ENCODE data around the gene PIMREG. TPM values are rescaled to one million over a fixed set of nuclear protein-coding genes. Genes with fewer than 3 reads are reported as not detected.
A peak's percentile ranks its signal among the peaks of the same experiment; 100 is the strongest.

The PIMREG gene
- total and polyA plus RNA-seq, 2 experiments from 2014 or later, result 24.4 to 28.7 TPM

DNA sequence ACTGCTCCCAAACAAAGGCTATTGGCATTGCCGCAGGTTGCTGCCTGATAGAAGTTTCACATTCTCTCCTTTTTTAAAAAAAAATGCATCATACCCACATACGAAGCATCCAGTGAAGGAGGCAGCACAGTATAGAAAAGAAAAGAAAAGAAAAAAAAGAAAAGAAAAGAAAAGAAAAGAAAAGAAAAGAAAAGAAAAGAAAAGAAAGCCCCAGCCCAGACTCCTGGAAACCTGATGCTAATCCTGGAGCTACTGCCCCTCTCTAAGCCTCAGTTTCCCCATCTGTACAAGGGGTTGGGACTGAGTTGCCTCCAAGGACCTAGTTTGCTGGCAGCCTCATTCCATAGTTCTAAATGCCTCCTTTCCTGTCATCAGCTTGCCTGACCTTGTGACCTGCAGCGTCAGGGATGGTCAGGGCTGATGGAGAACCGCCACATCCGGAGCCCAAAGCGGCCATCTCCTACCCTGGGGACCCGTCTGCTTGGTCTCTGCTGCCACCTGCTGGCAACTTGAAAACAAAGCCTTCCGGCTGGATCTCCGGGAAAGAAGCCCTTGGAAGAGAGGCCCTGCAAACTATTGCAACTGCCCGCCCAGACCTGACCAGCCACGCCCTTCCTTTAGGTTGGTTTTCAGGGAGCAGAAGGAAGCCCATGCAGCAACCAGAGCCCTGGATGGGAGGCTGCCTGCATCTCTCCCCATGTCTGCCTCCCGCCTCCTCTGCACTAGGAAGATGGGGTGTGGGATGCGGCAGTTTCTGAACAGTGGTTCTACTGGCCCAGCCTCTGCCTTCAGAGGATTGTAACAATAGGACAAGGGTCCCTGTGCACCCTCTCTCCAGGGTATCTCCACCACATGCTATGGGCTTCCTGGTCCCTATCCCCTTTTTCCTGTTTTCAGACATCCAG, 22.3 kb upstream of the PIMREG start:
- H3K4me3 ChIP-seq, result no peak overlapping the region
- no peaks in the 10 kb centered on the region for H3K4me1 ChIP-seq (ENCODE audit: insufficient read depth)
- no peaks in the 10 kb centered on the region for H4K20me1 ChIP-seq (ENCODE audit: insufficient read depth)
- no peaks in the 10 kb centered on the region for H3K36me3 ChIP-seq (ENCODE audit: low read depth)
- whole genome bisulfite sequencing, 2 experiments (ENCODE audit: low coverage in 1 of 2, low lambda C conversion rate in 2 of 2, missing lambda C conversion rate in 2 of 2), result 34% methylated on average over 13 of the region's 13 CpGs
- H3K9me3 ChIP-seq (ENCODE audit: low read depth), result no peaks in the 10 kb centered on the region
- peak; percentile 83 for DNase-seq
- in situ Hi-C loops (cut with MboI), result loop anchor here (25.0 kb wide), 1 partner anchor 710 kb away; no protein-coding TSS in a partner anchor
- no peaks in the 10 kb centered on the region for H3K9me2 ChIP-seq (ENCODE audit: insufficient read depth)
- no peaks in the 10 kb centered on the region for H3K27me3 ChIP-seq (replicated peaks; ENCODE audit: insufficient read depth)
- no peak overlapping the region for H2AFZ ChIP-seq
- no peaks in the 10 kb centered on the region for H3F3A ChIP-seq (ENCODE audit: insufficient read depth)
- H3K27ac ChIP-seq, result no peak overlapping the region
- no peak overlapping the region for H3K4me2 ChIP-seq (ENCODE audit: unreplicated experiment)
- H3K79me2 ChIP-seq (ENCODE audit: insufficient read depth), result no peaks in the 10 kb centered on the region
- no peak for TF ChIP-seq EZH2phosphoT487 (IDR thresholded peaks at IDR 0.05; ENCODE audit: insufficient read depth, low read depth)
- no peak overlapping the region for H3K9ac ChIP-seq

DNA sequence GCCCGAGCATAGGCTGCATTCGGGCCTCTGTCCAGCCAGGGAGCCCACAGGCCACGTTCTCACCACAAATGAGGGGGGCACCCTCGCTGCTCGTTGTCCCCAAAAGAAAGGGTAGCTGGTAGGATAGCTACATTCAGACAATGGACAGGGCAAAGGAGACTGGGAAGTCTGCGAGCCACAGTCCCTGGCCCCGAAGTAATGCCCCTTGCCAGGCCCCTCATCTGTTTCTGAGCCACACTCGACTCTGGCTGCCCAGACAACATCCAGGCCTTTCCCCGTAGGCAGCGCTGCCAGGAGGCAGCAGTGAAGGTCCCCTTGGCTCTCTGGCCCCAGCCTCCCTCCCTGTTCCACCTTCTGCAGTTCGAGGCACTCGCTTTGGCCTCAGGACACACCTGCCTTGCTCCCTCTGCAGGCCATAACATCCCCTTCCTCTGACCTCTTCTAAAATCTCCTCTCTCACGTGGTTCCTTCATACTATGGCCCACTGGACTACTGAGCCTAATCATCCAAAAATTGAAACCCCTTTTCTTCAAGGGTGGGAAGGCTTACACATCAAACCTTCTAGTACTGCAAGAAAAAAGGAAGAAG, 21.5 kb upstream of the PIMREG start:
- Histone ChIP-seq H3K27ac (no peak overlapping the region), H3K4me2 (ENCODE audit: unreplicated experiment) (no peak overlapping the region), H2AFZ (no peak overlapping the region), H4K20me1 (ENCODE audit: insufficient read depth) (no peaks in the 10 kb centered on the region), H3K27me3 (replicated peaks; ENCODE audit: insufficient read depth) (no peaks in the 10 kb centered on the region), H3K9ac (no peak overlapping the region), H3K79me2 (ENCODE audit: insufficient read depth) (no peaks in the 10 kb centered on the region), H3K4me1 (ENCODE audit: insufficient read depth) (no peaks in the 10 kb centered on the region), H3K4me3 (no peak overlapping the region), H3K9me3 (ENCODE audit: low read depth) (no peaks in the 10 kb centered on the region), H3K9me2 (ENCODE audit: insufficient read depth) (no peaks in the 10 kb centered on the region), H3K36me3 (ENCODE audit: low read depth) (no peaks in the 10 kb centered on the region), H3F3A (ENCODE audit: insufficient read depth) (no peaks in the 10 kb centered on the region)
- no peak for TF ChIP-seq EZH2 (IDR thresholded peaks at IDR 0.05; ENCODE audit: insufficient read depth, poor library complexity, severe bottlenecking)
- no peak for TF ChIP-seq EZH2phosphoT487 (IDR thresholded peaks at IDR 0.05; ENCODE audit: insufficient read depth, low read depth)
- in situ Hi-C loops (cut with MboI), result loop anchor here (25.0 kb wide), 1 partner anchor 710 kb away; no protein-coding TSS in a partner anchor
- no peak for DNase-seq
- 28 to 40% methylated on average over 13 of the region's 13 CpGs for WGBS, 2 experiments (ENCODE audit: low coverage in 1 of 2, low lambda C conversion rate in 2 of 2, missing lambda C conversion rate in 2 of 2)

DNA sequence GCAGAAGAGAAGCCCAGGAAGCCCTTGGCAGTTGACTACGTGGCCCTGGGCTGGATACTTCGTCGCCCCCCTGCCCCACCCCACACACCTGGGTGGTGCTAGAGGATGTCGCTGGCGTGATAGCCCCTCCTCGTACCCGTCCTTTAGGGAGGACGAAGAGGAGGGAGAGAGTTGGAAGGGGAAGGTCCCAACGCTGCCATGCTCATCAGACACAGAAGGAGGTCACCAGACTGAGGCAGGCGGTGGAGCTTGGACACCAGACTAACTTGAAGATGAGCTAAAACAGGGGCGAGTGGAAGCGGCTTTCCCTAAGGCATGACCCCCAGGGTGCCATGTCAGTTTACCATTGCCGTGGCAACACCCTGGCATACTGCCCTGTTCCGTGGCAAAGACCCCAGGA, 20.3 kb upstream of the PIMREG start:
- H3K9me2 ChIP-seq (ENCODE audit: insufficient read depth), result no peaks in the 10 kb centered on the region
- H3K79me2 ChIP-seq (ENCODE audit: insufficient read depth), result no peaks in the 10 kb centered on the region
- H3K9me3 ChIP-seq (ENCODE audit: low read depth), result no peaks in the 10 kb centered on the region
- H3K9ac ChIP-seq, result no peak overlapping the region
- H3K27ac ChIP-seq, result no peak overlapping the region
- no peaks in the 10 kb centered on the region for H3K27me3 ChIP-seq (replicated peaks; ENCODE audit: insufficient read depth)
- in situ Hi-C loops (cut with MboI), result loop anchor here (25.0 kb wide), 1 partner anchor 712 kb away; no protein-coding TSS in a partner anchor
- H3K4me2 ChIP-seq (ENCODE audit: unreplicated experiment), result no peak overlapping the region
- H4K20me1 ChIP-seq (ENCODE audit: insufficient read depth), result no peaks in the 10 kb centered on the region
- no peak for DNase-seq
- H3K4me1 ChIP-seq (ENCODE audit: insufficient read depth), result no peaks in the 10 kb centered on the region
- H2AFZ ChIP-seq, result no peak overlapping the region
- 42 to 48% methylated on average over 14 of the region's 14 CpGs for WGBS, 2 experiments (ENCODE audit: low coverage in 1 of 2, low lambda C conversion rate in 2 of 2, missing lambda C conversion rate in 2 of 2)
- TF ChIP-seq EZH2 (IDR thresholded peaks at IDR 0.05; ENCODE audit: insufficient read depth, poor library complexity, severe bottlenecking) (no peak), EZH2phosphoT487 (IDR thresholded peaks at IDR 0.05; ENCODE audit: insufficient read depth, low read depth) (no peak)
- H3K4me3 ChIP-seq, result no peak overlapping the region
- no peaks in the 10 kb centered on the region for H3F3A ChIP-seq (ENCODE audit: insufficient read depth)
- H3K36me3 ChIP-seq (ENCODE audit: low read depth), result no peaks in the 10 kb centered on the region

DNA sequence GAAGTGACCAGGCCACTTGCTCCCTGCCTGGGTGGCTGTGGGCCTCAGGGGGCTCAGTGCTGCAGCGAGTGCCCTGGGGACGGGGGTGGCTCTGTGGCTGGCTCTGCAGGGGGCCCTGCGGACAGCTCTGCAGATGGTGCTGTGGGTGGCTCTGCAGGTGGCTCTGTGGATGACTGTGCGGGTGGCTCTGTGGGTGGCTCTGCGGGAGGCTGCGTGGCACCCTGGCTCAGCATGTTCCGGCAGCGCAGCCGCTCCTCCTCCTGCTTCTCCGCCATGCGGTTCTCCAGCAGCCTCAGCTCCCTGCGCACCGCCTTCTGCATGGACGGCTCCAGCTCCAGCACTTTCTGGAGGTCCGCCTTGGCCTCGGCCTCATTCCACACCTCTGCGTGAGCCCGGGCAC, 18.8 kb upstream of the PIMREG start:
- no peaks in the 10 kb centered on the region for H3K36me3 ChIP-seq (ENCODE audit: low read depth)
- H3F3A ChIP-seq (ENCODE audit: insufficient read depth), result no peaks in the 10 kb centered on the region
- no peaks in the 10 kb centered on the region for H3K4me1 ChIP-seq (ENCODE audit: insufficient read depth)
- H3K9me2 ChIP-seq (ENCODE audit: insufficient read depth), result no peaks in the 10 kb centered on the region
- H3K9me3 ChIP-seq (ENCODE audit: low read depth), result no peaks in the 10 kb centered on the region
- no peak overlapping the region for H3K4me3 ChIP-seq
- no peaks in the 10 kb centered on the region for H4K20me1 ChIP-seq (ENCODE audit: insufficient read depth)
- in situ Hi-C loops (cut with MboI), result loop anchor here (5.0 to 25.0 kb wide), 3 partner anchors 838 to 1163 kb away; partner anchors contain the start of gene DHX33
- no peak overlapping the region for H3K9ac ChIP-seq
- no peak overlapping the region for H3K27ac ChIP-seq
- no peaks in the 10 kb centered on the region for H3K27me3 ChIP-seq (replicated peaks; ENCODE audit: insufficient read depth)
- no peak for DNase-seq
- WGBS, 2 experiments (ENCODE audit: low coverage in 1 of 2, low lambda C conversion rate in 2 of 2, missing lambda C conversion rate in 2 of 2), result 92 to 93% methylated on average over 17 to 18 of the region's 18 CpGs
- H3K4me2 ChIP-seq (ENCODE audit: unreplicated experiment), result no peak overlapping the region
- TF ChIP-seq EZH2 (IDR thresholded peaks at IDR 0.05; ENCODE audit: insufficient read depth, poor library complexity, severe bottlenecking), result no peak
- TF ChIP-seq EZH2phosphoT487 (IDR thresholded peaks at IDR 0.05; ENCODE audit: insufficient read depth, low read depth), result no peak
- no peak overlapping the region for H2AFZ ChIP-seq
- H3K79me2 ChIP-seq (ENCODE audit: insufficient read depth), result no peaks in the 10 kb centered on the region
